ENCODE measurements around the gene ANKS1B.

ANKS1B gene

DNA sequence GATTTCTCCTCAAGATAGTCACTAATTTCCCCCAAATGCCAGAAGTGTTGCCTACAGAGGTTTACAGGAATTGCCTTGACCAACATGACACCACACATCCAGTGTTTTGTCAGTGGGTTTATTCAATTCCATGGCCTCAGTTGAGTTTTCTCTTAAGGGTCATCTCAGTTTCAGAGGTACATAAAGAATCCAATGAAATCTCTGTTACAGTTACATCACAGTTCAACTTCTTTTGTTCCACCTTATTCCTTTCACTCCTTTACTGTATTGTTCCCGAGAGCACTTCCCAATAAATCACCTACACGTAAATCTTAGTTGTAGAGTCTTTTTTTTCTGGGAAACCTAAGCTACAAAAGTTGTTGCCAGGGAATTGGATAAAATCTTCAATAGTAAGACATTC, 410.8 kb downstream of the ANKS1B start:
- DNase-seq (ENCODE audit: low spot score), result no peak

- no peak for DNase-seq (ENCODE audit: low spot score)
Measured at GRCh38 chr12:99567072-99567471, 417.7 kb downstream of the ANKS1B start.

GRCh38 chr12:99558109-99558508, 426.6 kb downstream of the ANKS1B start:
- DNase-seq (ENCODE audit: low spot score), result no peak

- no peak for DNase-seq (ENCODE audit: low spot score)
Measured at GRCh38 chr12:99553461-99553860, 431.3 kb downstream of the ANKS1B start.

DNA sequence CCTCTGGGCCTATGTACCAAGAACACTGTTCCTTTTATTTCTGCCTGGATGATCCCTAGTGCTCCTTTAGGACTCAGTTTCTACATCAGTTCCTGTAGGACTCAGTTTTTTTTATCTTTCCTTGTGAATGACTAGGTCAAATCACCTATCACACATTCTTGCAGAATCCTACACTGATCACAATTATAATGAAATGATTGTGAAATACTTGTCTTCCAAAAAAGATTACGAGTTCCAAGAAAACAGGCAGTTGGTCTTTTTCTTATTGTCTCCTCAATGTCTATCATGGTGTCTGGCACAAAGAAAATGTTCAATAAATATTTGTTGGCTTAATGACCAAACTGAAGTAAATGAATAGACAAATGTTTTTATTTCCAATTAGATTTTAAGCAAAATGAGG, 432.7 kb downstream of the ANKS1B start:
- no peak for DNase-seq (ENCODE audit: low spot score)

DNA sequence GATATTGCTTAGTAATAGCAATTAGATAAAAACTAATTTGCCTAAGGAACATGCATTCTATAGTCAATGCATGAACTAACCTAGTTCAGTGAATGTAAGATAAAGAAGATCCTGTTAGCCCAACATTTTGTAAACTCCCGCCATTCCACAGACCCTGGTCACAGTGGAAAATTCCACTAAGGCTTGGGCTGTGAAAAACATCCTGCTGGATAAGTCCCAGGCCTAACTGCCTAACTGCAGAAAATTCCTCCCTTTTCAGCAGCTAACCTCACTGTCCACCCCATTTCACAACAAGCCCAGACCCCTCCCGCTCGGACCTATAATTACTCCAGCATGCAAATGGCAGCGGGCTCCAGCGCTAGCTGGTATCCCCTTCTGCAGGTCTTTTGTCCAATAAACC, 435.1 kb downstream of the ANKS1B start:
- no peak for DNase-seq (ENCODE audit: low spot score)

GRCh38 chr12:99549196-99549595, 435.5 kb downstream of the ANKS1B start:
- no peak for DNase-seq (ENCODE audit: low spot score)

- no peak for DNase-seq (ENCODE audit: low spot score)
Measured at GRCh38 chr12:99544457-99544856, 440.3 kb downstream of the ANKS1B start.

DNA sequence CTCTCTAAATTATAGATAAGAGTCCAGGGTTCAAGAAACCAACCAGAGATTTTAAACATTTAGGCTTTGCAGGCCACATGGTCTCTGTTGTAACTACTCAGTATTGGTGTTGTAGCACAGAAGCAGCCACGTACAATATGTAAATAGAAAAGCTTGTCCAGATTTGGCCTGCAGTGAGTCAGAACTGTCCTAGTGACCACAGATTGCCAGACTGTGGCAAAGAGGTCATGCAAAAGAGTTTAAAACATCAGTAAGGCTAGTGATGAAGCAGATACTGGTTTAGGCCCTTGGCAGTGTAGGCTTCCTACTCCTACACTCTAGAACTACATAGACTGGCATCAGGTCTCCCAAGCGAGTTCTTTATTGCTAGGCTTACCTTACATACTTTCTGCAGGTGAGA, 454.8 kb downstream of the ANKS1B start:
- DNase-seq (ENCODE audit: low spot score), result no peak

- no peak for DNase-seq (ENCODE audit: low spot score)
Measured at GRCh38 chr12:99528478-99528877, 456.3 kb downstream of the ANKS1B start.

GRCh38 chr12:99523853-99524252, 460.9 kb downstream of the ANKS1B start:
- DNase-seq (ENCODE audit: low spot score), result no peak

- DNase-seq (ENCODE audit: low spot score), result no peak
Measured at GRCh38 chr12:99522456-99522855, 462.3 kb downstream of the ANKS1B start.

GRCh38 chr12:99521664-99522063, 463.1 kb downstream of the ANKS1B start:
- no peak for DNase-seq (ENCODE audit: low spot score)

GRCh38 chr12:99513066-99513465, 471.7 kb downstream of the ANKS1B start:
- no peak for DNase-seq (ENCODE audit: low spot score)

GRCh38 chr12:99505805-99506204, 478.9 kb downstream of the ANKS1B start:
- no peak for DNase-seq (ENCODE audit: low spot score)

GRCh38 chr12:99498756-99499155, 486.0 kb downstream of the ANKS1B start:
- DNase-seq (ENCODE audit: low spot score), result no peak

GRCh38 chr12:99495799-99496198, 488.9 kb downstream of the ANKS1B start:
- no peak for DNase-seq (ENCODE audit: low spot score)

DNA sequence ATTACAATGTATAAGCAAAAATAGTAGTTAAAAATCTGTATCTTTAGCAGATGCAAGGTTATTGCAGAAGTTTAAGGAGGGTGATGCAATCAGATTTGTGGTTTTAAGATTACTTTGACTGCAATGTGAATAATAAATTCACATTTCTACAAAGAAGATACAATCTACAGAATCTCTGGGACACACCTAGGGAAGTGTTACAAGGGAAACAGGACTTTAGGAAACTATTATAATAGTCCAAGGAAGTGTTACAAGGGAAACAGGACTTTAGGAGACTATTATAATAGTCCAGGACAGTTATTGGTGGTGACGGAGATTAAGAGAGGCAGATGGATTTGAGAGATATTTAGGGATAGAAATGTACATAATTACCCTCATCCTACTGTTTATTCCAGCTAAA, 491.5 kb downstream of the ANKS1B start:
- no peak for DNase-seq (ENCODE audit: low spot score)

GRCh38 chr12:99486277-99486676, 498.5 kb downstream of the ANKS1B start:
- DNase-seq (ENCODE audit: low spot score), result no peak

GRCh38 chr12:99479149-99479548, 505.6 kb downstream of the ANKS1B start:
- DNase-seq (ENCODE audit: low spot score), result no peak

GRCh38 chr12:99476956-99477355, 507.8 kb downstream of the ANKS1B start:
- no peak for DNase-seq (ENCODE audit: low spot score)

DNA sequence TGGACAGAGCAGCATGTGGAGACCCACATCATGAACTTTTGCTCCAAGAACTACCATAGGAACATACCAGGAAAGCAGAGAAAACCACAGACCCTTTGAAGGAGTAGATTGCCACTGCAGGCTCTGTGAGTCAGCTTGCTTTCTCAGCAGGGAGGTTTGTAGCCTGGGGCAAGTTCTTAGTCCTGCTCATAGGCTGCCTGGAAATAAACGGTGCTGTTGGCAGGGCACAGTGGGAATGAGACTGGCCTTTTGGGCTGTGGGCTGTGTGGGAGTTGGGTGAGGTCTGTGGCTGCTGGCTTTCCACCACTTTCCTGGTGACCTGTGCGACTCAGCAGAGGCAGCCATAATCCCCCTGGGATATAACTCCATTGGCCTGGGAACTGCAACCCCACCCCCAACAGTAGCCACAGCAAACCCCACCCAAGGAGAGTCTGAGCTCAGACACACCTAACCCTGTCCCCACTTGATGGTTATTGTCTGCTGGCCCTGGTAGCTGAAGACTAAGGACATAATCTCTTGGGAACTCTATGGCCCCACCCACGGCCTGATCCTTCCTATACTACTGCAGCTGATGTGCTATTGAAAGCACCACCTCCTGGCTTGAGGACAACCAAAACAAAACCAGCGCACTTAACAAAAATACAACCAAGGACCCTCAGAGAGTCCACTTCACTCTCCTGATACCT, 529.2 kb downstream of the ANKS1B start:
- DNase-seq (ENCODE audit: low spot score), result no peak

GRCh38 chr12:99454539-99455172, 530.1 kb downstream of the ANKS1B start:
- no peak for DNase-seq (ENCODE audit: low spot score)

Measured in germinal center (tissue), 1 donor.